ENCODE measurements around the gene SOX4.
A peak's percentile ranks its signal among the peaks of the same experiment; 100 is the strongest.

Gene SOX4

GRCh38 chr6:21556968-21557721 is 36.4 kb upstream of the SOX4 start:
- no peak overlapping the region for H2AFZ ChIP-seq (ENCODE audit: low read depth)
- TF ChIP-seq CTCF (conservative IDR thresholded peaks at IDR 0.05; ENCODE audit: low read depth, low read length) = no peak
- H4K20me1 ChIP-seq (ENCODE audit: insufficient read depth) = no peaks in the 10 kb centered on the region
- no peak overlapping the region for H3K4me2 ChIP-seq
- no peaks in the 10 kb centered on the region for H3K36me3 ChIP-seq (ENCODE audit: insufficient read depth)
- no peak overlapping the region for H3K27ac ChIP-seq
- no peaks in the 10 kb centered on the region for H3K79me2 ChIP-seq (ENCODE audit: insufficient read depth, low read depth)
- H3K27me3 ChIP-seq (ENCODE audit: insufficient read depth, low read depth) = no peaks in the 10 kb centered on the region
- H3K4me1 ChIP-seq (ENCODE audit: low read depth, poor library complexity, severe bottlenecking) = peaks cover 17% of the 10 kb centered on the region
- H3K9ac ChIP-seq = no peak overlapping the region
- no peak overlapping the region for H3K4me3 ChIP-seq (IDR thresholded peaks at IDR 0.05; ENCODE audit: insufficient read depth, low read depth, low read length)

DNA sequence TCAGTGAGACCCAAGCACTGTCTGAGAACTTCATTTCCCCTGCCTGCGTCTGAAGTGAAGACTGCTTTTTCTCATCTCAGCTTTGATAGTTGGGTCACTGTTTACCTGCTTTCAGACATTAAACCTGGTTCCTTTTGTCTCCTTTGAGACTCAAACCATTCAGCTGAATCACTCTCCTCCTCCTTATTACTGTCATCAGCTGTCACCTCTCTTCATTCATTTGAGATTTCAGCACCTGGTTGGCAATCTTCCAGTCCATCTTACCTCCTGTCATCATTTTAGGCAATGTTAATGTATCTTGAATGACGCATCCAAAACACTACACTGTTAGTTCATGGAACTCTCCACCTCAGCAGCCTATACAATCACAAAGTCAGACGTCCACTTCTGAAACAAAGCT is 34.3 kb upstream of the SOX4 start:
- Histone ChIP-seq H3K36me3 (ENCODE audit: insufficient read depth) (no peaks in the 10 kb centered on the region), H3K4me2 (no peak overlapping the region), H3K27me3 (ENCODE audit: insufficient read depth, low read depth) (no peaks in the 10 kb centered on the region), H3K4me1 (ENCODE audit: low read depth, poor library complexity, severe bottlenecking) (peaks cover 17% of the 10 kb centered on the region), H3K4me3 (IDR thresholded peaks at IDR 0.05; ENCODE audit: insufficient read depth, low read depth, low read length) (no peak overlapping the region), H2AFZ (ENCODE audit: low read depth) (no peak overlapping the region), H3K27ac (no peak overlapping the region), H3K9ac (no peak overlapping the region), H4K20me1 (ENCODE audit: insufficient read depth) (no peaks in the 10 kb centered on the region), H3K79me2 (ENCODE audit: insufficient read depth, low read depth) (no peaks in the 10 kb centered on the region)
- no peak for TF ChIP-seq CTCF (conservative IDR thresholded peaks at IDR 0.05; ENCODE audit: low read depth, low read length)

GRCh38 chr6:21560249-21560648 is 33.3 kb upstream of the SOX4 start:
- peak overlapping the region; percentile 49; the same call in 1 of the 2 replicates for H3K4me2 ChIP-seq
- H3K27me3 ChIP-seq (ENCODE audit: insufficient read depth, low read depth) = no peaks in the 10 kb centered on the region
- no peak for TF ChIP-seq CTCF (conservative IDR thresholded peaks at IDR 0.05; ENCODE audit: low read depth, low read length)
- peaks cover 17% of the 10 kb centered on the region for H3K4me1 ChIP-seq (ENCODE audit: low read depth, poor library complexity, severe bottlenecking)
- no peak overlapping the region for H3K27ac ChIP-seq
- no peak overlapping the region for H2AFZ ChIP-seq (ENCODE audit: low read depth)
- H3K4me3 ChIP-seq (IDR thresholded peaks at IDR 0.05; ENCODE audit: insufficient read depth, low read depth, low read length) = no peak overlapping the region
- H3K9ac ChIP-seq = no peak overlapping the region
- H3K79me2 ChIP-seq (ENCODE audit: insufficient read depth, low read depth) = no peaks in the 10 kb centered on the region
- H3K36me3 ChIP-seq (ENCODE audit: insufficient read depth) = no peaks in the 10 kb centered on the region
- H4K20me1 ChIP-seq (ENCODE audit: insufficient read depth) = no peaks in the 10 kb centered on the region

GRCh38 chr6:21565431-21565830 is 28.1 kb upstream of the SOX4 start:
- Histone ChIP-seq H2AFZ (ENCODE audit: low read depth) (no peak overlapping the region), H4K20me1 (ENCODE audit: insufficient read depth) (no peaks in the 10 kb centered on the region), H3K9ac (no peak overlapping the region), H3K4me1 (ENCODE audit: low read depth, poor library complexity, severe bottlenecking) (peaks cover 5% of the 10 kb centered on the region), H3K4me2 (no peak overlapping the region), H3K4me3 (IDR thresholded peaks at IDR 0.05; ENCODE audit: insufficient read depth, low read depth, low read length) (no peak overlapping the region), H3K27ac (no peak overlapping the region), H3K79me2 (ENCODE audit: insufficient read depth, low read depth) (no peaks in the 10 kb centered on the region), H3K27me3 (ENCODE audit: insufficient read depth, low read depth) (no peaks in the 10 kb centered on the region), H3K36me3 (ENCODE audit: insufficient read depth) (no peaks in the 10 kb centered on the region)
- TF ChIP-seq CTCF (conservative IDR thresholded peaks at IDR 0.05; ENCODE audit: low read depth, low read length) = no peak

Data from KMS-11 (cell line).